Neural progenitor cell (in vitro differentiated cells): Measurements from ENCODE around the gene PRSS8. TPM values are rescaled to one million over a fixed set of nuclear protein-coding genes. Genes with fewer than 3 reads are reported as not detected.

ENCODE experiments used
- DNase-seq: peaks from one replicate; pipeline ENCODE4 v3.0.0-alpha.2; 2016; ENCODE audit warnings: low spot score
- H2AFZ ChIP-seq: fragments of 200-600 bp; sonication (generic); replicated peaks from 2 replicates; pipeline ENCODE4 v1.6.1; 2016; ENCODE audit warnings: antibody characterized with exemption
- H3F3A ChIP-seq: fragments of 200-600 bp; sonication (generic); 2 replicates; pipeline ENCODE4 v1.6.1; 2016; ENCODE audit warnings: antibody characterized with exemption, low read depth
- H3K27ac ChIP-seq: fragments of 200-600 bp; sonication (generic); 2 replicates; pipeline ENCODE4 v1.5.1; 2016; ENCODE audit warnings: mild to moderate bottlenecking
- H3K27me3 ChIP-seq: fragments of 200-600 bp; sonication (generic); 2 replicates; pipeline ENCODE4 v1.6.1; 2016; ENCODE audit warnings: mild to moderate bottlenecking, moderate library complexity
- H3K36me3 ChIP-seq: fragments of 200-600 bp; sonication (generic); 2 replicates; pipeline ENCODE4 v1.5.1; 2016
- H3K4me1 ChIP-seq: fragments of 200-600 bp; sonication (generic); 2 replicates; pipeline ENCODE4 v1.6.1; 2016; ENCODE audit warnings: mixed run types
- H3K4me2 ChIP-seq: fragments of 200-600 bp; sonication (generic); 2 replicates; pipeline ENCODE4 v1.6.1; 2016
- H3K4me3 ChIP-seq: fragments of 200-600 bp; sonication (generic); 2 replicates; pipeline ENCODE4 v1.5.1; 2016
- H3K79me2 ChIP-seq: fragments of 200-600 bp; sonication (generic); 2 replicates; pipeline ENCODE4 v1.6.1; 2016; ENCODE audit warnings: low read depth
- H3K9ac ChIP-seq: fragments of 200-600 bp; sonication (generic); 2 replicates; pipeline ENCODE4 v1.6.1; 2016
- H3K9me3 ChIP-seq: fragments of 200-600 bp; sonication (generic); 2 replicates; pipeline ENCODE4 v1.5.1; 2016; ENCODE audit warnings: low read depth
- H4K20me1 ChIP-seq: fragments of 200-600 bp; sonication (generic); 2 replicates; pipeline ENCODE4 v1.6.1; 2016; ENCODE audit warnings: low read depth
- H3K27ac Mint-ChIP-seq: 3 replicates; pipeline ENCODE4 v1.8.0; 2021; ENCODE audit warnings: mixed read lengths
- H3K27me3 Mint-ChIP-seq: 2 replicates; pipeline ENCODE4 v1.8.0; 2022; ENCODE audit warnings: low read depth, mild to moderate bottlenecking, inconsistent platforms, moderate library complexity, mixed read lengths; ENCODE audit not compliant: insufficient read depth
- H3K36me3 Mint-ChIP-seq: 3 replicates; pipeline ENCODE4 v1.8.0; 2021; ENCODE audit warnings: mixed read lengths
- H3K4me1 Mint-ChIP-seq: 3 replicates; pipeline ENCODE4 v1.8.0; 2021; ENCODE audit warnings: mixed read lengths
- H3K4me3 Mint-ChIP-seq: 3 replicates; pipeline ENCODE4 v1.8.0; 2021; ENCODE audit warnings: mild to moderate bottlenecking, moderate library complexity, mixed read lengths
- H3K9me3 Mint-ChIP-seq: 3 replicates; pipeline ENCODE4 v1.8.0; 2020; ENCODE audit warnings: mixed read lengths
- CTCF ChIP-seq: fragments of 200-600 bp; sonication (generic); IDR thresholded peaks from 2 replicates; pipeline ENCODE4 v1.5.1; 2017; ENCODE audit warnings: antibody characterized with exemption, mild to moderate bottlenecking
- EZH2 ChIP-seq: fragments of 200-600 bp; sonication (generic); IDR thresholded peaks from 2 replicates; pipeline ENCODE4 v1.6.1; 2017; ENCODE audit warnings: antibody characterized with exemption, mild to moderate bottlenecking, moderate library complexity
- EZH2phosphoT487 ChIP-seq: fragments of 200-600 bp; sonication (generic); IDR thresholded peaks from 2 replicates; pipeline ENCODE4 v1.6.1; 2017; ENCODE audit warnings: antibody characterized with exemption
- total RNA-seq: library from RNA; depleted of rRNA; stranded (reverse); fragments of >200 nt; gene quantifications from 2 replicates; pipeline ENCODE4 v1.2.3, GENCODE V29; 2015; ENCODE audit warnings: low replicate concordance

PRSS8 gene
- total RNA-seq, 1 donor from 2014 or later = 2.7 TPM

GRCh38 chr16:31087481-31087880, 48.0 kb downstream of the PRSS8 start:
- H3K27ac ChIP-seq = no peak overlapping the region
- no peaks in the 10 kb centered on the region for H3K36me3 ChIP-seq

GRCh38 chr16:31086629-31086906, 49.0 kb downstream of the PRSS8 start:
- Histone ChIP-seq H2AFZ (no peak overlapping the region), H3F3A (no peaks in the 10 kb centered on the region), H3K9me3 (no peaks in the 10 kb centered on the region), H3K27me3 (no peaks in the 10 kb centered on the region), H3K4me2 (no peak overlapping the region), H3K36me3 (no peaks in the 10 kb centered on the region), H3K4me1 (no peaks in the 10 kb centered on the region), H3K27ac (no peak overlapping the region), H3K79me2 (peaks cover 6% of the 10 kb centered on the region), H3K9ac (no peak overlapping the region), H4K20me1 (peaks cover 40% of the 10 kb centered on the region), H3K4me3 (no peak overlapping the region)
- no peak overlapping the region for H3K27ac Mint-ChIP-seq
- H3K9me3 Mint-ChIP-seq = no peaks in the 10 kb centered on the region
- peaks cover 3% of the 10 kb centered on the region for H3K4me1 Mint-ChIP-seq
- TF ChIP-seq EZH2phosphoT487 = no peak
- TF ChIP-seq CTCF = no peak
- TF ChIP-seq EZH2 = no peak
- H3K4me3 Mint-ChIP-seq = no peak overlapping the region
- DNase-seq = no peak
- H3K27me3 Mint-ChIP-seq = peaks cover 12% of the 10 kb centered on the region
- H3K36me3 Mint-ChIP-seq = peaks cover 9% of the 10 kb centered on the region

More at GRCh38 chr16:31087481-31087880, 48.0 kb downstream of the PRSS8 start:
- no peak for DNase-seq
- Histone ChIP-seq H3K79me2 (peaks cover 13% of the 10 kb centered on the region), H3K9ac (no peak overlapping the region), H3K4me2 (no peak overlapping the region), H3K9me3 (no peaks in the 10 kb centered on the region), H3K27me3 (no peaks in the 10 kb centered on the region), H3K4me3 (no peak overlapping the region), H3F3A (no peaks in the 10 kb centered on the region), H3K4me1 (no peaks in the 10 kb centered on the region), H2AFZ (no peak overlapping the region), H4K20me1 (peaks cover 36% of the 10 kb centered on the region)
- Mint-ChIP-seq H3K4me3 (no peak overlapping the region), H3K36me3 (peaks cover 7% of the 10 kb centered on the region), H3K27ac (no peak overlapping the region), H3K27me3 (peaks cover 5% of the 10 kb centered on the region), H3K4me1 (no peaks in the 10 kb centered on the region), H3K9me3 (no peaks in the 10 kb centered on the region)
- no peak for TF ChIP-seq EZH2
- TF ChIP-seq CTCF = no peak
- no peak for TF ChIP-seq EZH2phosphoT487

- Histone ChIP-seq H2AFZ (no peak overlapping the region), H3K4me1 (no peaks in the 10 kb centered on the region), H3K9ac (no peak overlapping the region), H4K20me1 (peaks cover 46% of the 10 kb centered on the region), H3K9me3 (no peaks in the 10 kb centered on the region), H3K27ac (no peak overlapping the region), H3K4me2 (no peak overlapping the region), H3F3A (no peaks in the 10 kb centered on the region), H3K79me2 (peaks cover under 1% of the 10 kb centered on the region), H3K4me3 (no peak overlapping the region), H3K36me3 (no peaks in the 10 kb centered on the region), H3K27me3 (no peaks in the 10 kb centered on the region)
- no peak for DNase-seq
- Mint-ChIP-seq H3K4me1 (peaks cover 3% of the 10 kb centered on the region), H3K27me3 (peaks cover 13% of the 10 kb centered on the region), H3K9me3 (no peaks in the 10 kb centered on the region), H3K27ac (peak overlapping the region; percentile 82), H3K36me3 (peaks cover 9% of the 10 kb centered on the region), H3K4me3 (no peak overlapping the region)
- TF ChIP-seq EZH2phosphoT487 (no peak), EZH2 (no peak), CTCF (no peak)
Measured at GRCh38 chr16:31085873-31086628, 49.5 kb downstream of the PRSS8 start.
